HUES6 (cell line): ENCODE data around the gene TBATA.
"Not testable (repeated sequence)": the region's sequence is repeated elsewhere in the genome, so short reads cannot be mapped to it uniquely, and the experiment has no call there.

Source experiments
- H3K27ac ChIP-seq: 2 replicates; pipeline ENCODE4 v1.7.0; 2013; ENCODE audit warnings: low read depth, mild to moderate bottlenecking, low read length, inconsistent platforms
- H3K27me3 ChIP-seq: 2 replicates; pipeline ENCODE4 v1.6.1; 2013; ENCODE audit warnings: low read length; ENCODE audit not compliant: control insufficient read depth, insufficient read depth
- H3K36me3 ChIP-seq: 2 replicates; pipeline ENCODE4 v1.6.1; 2013; ENCODE audit warnings: low read length; ENCODE audit not compliant: control insufficient read depth, insufficient read depth
- H3K4me1 ChIP-seq: 2 replicates; pipeline ENCODE4 v1.6.1; 2013; ENCODE audit warnings: low read length; ENCODE audit not compliant: control insufficient read depth, insufficient read depth
- H3K4me3 ChIP-seq: 2 replicates; pipeline ENCODE4 v1.5.1; 2013; ENCODE audit warnings: low read depth, low read length
- H3K9ac ChIP-seq: one replicate; pipeline ENCODE4 v1.6.1; 2013; ENCODE audit warnings: mild to moderate bottlenecking, low read length
- H3K9me3 ChIP-seq: 2 replicates; pipeline ENCODE4 v1.6.1; 2013; ENCODE audit warnings: low read depth, low read length; ENCODE audit not compliant: control insufficient read depth, insufficient read depth

TBATA gene

GRCh38 chr10:70770001-70770400, 15.2 kb downstream of the TBATA start:
- Histone ChIP-seq H3K36me3 (no peaks in the 10 kb centered on the region), H3K4me3 (no peak overlapping the region), H3K9ac (no peak overlapping the region), H3K27ac (no peak overlapping the region), H3K4me1 (no peaks in the 10 kb centered on the region), H3K9me3 (peaks cover 22% of the 10 kb centered on the region), H3K27me3 (no peaks in the 10 kb centered on the region)

- Histone ChIP-seq H3K27me3 (no peaks in the 10 kb centered on the region), H3K9ac (no peak overlapping the region), H3K36me3 (no peaks in the 10 kb centered on the region), H3K4me3 (no peak overlapping the region), H3K27ac (no peak overlapping the region), H3K4me1 (no peaks in the 10 kb centered on the region), H3K9me3 (peaks cover 25% of the 10 kb centered on the region)
These were observed 16.1 kb downstream of the TBATA start for GRCh38 chr10:70769121-70769520.

- H3K27me3 ChIP-seq, H3K9ac ChIP-seq, H3K27ac ChIP-seq, H3K4me3 ChIP-seq, H3K4me1 ChIP-seq, H3K36me3 ChIP-seq: not testable (repeated sequence)
- H3K9me3 ChIP-seq: peaks cover 25% of the 10 kb centered on the region
These were observed 17.0 kb downstream of the TBATA start for GRCh38 chr10:70768026-70768685.

GRCh38 chr10:70765794-70766594, 19.2 kb downstream of the TBATA start:
- H3K4me3 ChIP-seq: no peak overlapping the region
- H3K27ac ChIP-seq: no peak overlapping the region
- H3K36me3 ChIP-seq: no peaks in the 10 kb centered on the region
- no peak overlapping the region for H3K9ac ChIP-seq
- peaks cover 25% of the 10 kb centered on the region for H3K9me3 ChIP-seq
- peaks cover 9% of the 10 kb centered on the region for H3K4me1 ChIP-seq
- no peaks in the 10 kb centered on the region for H3K27me3 ChIP-seq

GRCh38 chr10:70763567-70763966, 21.6 kb downstream of the TBATA start:
- Histone ChIP-seq H3K9ac (no peak overlapping the region), H3K27ac (no peak overlapping the region), H3K9me3 (peaks cover 25% of the 10 kb centered on the region), H3K4me3 (no peak overlapping the region), H3K36me3 (no peaks in the 10 kb centered on the region), H3K4me1 (peaks cover 22% of the 10 kb centered on the region), H3K27me3 (no peaks in the 10 kb centered on the region)

- peaks cover 22% of the 10 kb centered on the region for H3K4me1 ChIP-seq
- peaks cover 25% of the 10 kb centered on the region for H3K9me3 ChIP-seq
- no peak overlapping the region for H3K4me3 ChIP-seq
- no peaks in the 10 kb centered on the region for H3K36me3 ChIP-seq
- no peak overlapping the region for H3K27ac ChIP-seq
- no peak overlapping the region for H3K9ac ChIP-seq
- no peaks in the 10 kb centered on the region for H3K27me3 ChIP-seq
These were observed 22.6 kb downstream of the TBATA start for GRCh38 chr10:70762441-70763175.

GRCh38 chr10:70761727-70762350, 23.3 kb downstream of the TBATA start:
- Histone ChIP-seq H3K36me3 (no peaks in the 10 kb centered on the region), H3K27me3 (no peaks in the 10 kb centered on the region), H3K27ac (no peak overlapping the region), H3K9me3 (peaks cover 21% of the 10 kb centered on the region), H3K9ac (no peak overlapping the region), H3K4me1 (peaks cover 22% of the 10 kb centered on the region), H3K4me3 (no peak overlapping the region)

- no peak overlapping the region for H3K9ac ChIP-seq
- peaks cover 22% of the 10 kb centered on the region for H3K4me1 ChIP-seq
- no peak overlapping the region for H3K4me3 ChIP-seq
- H3K9me3 ChIP-seq: peaks cover 13% of the 10 kb centered on the region
- H3K27me3 ChIP-seq: no peaks in the 10 kb centered on the region
- no peaks in the 10 kb centered on the region for H3K36me3 ChIP-seq
- H3K27ac ChIP-seq: no peak overlapping the region
These were observed 24.1 kb downstream of the TBATA start for GRCh38 chr10:70761031-70761601.

- no peak overlapping the region for H3K9ac ChIP-seq
- H3K36me3 ChIP-seq: no peaks in the 10 kb centered on the region
- H3K4me3 ChIP-seq: no peak overlapping the region
- H3K4me1 ChIP-seq: peaks cover 22% of the 10 kb centered on the region
- H3K27me3 ChIP-seq: no peaks in the 10 kb centered on the region
- peaks cover 5% of the 10 kb centered on the region for H3K9me3 ChIP-seq
- no peak overlapping the region for H3K27ac ChIP-seq
These were observed 24.8 kb downstream of the TBATA start for GRCh38 chr10:70760271-70760787.

- peaks cover 22% of the 10 kb centered on the region for H3K4me1 ChIP-seq
- no peaks in the 10 kb centered on the region for H3K36me3 ChIP-seq
- no peaks in the 10 kb centered on the region for H3K27me3 ChIP-seq
- H3K9me3 ChIP-seq: no peaks in the 10 kb centered on the region
- H3K9ac ChIP-seq: no peak overlapping the region
- no peak overlapping the region for H3K4me3 ChIP-seq
- H3K27ac ChIP-seq: no peak overlapping the region
These were observed 25.4 kb downstream of the TBATA start for GRCh38 chr10:70759781-70760180.
